Astrocyte (in vitro differentiated cells and primary cell): ENCODE measurements around the gene EOLA1.

Experiments used
- CTCF ChIP-seq: IDR thresholded peaks from 2 replicates; pipeline ENCODE4 v1.5.1; 2011; ENCODE audit warnings: low read depth, mild to moderate bottlenecking, inconsistent platforms, low read length, moderate library complexity; ENCODE audit not compliant: insufficient read depth
- EZH2 ChIP-seq: IDR thresholded peaks from 2 replicates; pipeline ENCODE4 v1.6.1; 2012; ENCODE audit warnings: mild to moderate bottlenecking, low read length, inconsistent platforms; ENCODE audit not compliant: insufficient read depth

- TF ChIP-seq CTCF, result no peak
- TF ChIP-seq EZH2, result no peak
Measured at GRCh38 chrX:149528381-149528780, 12.4 kb upstream of the EOLA1 start.
